GM18870 (cell line): ENCODE results near the gene RAPH1.
"Not testable (repeated sequence)": the region's sequence is repeated elsewhere in the genome, so short reads cannot be mapped to it uniquely, and the experiment has no call there.

Experiments used
- ATAC-seq: cut with Tn5 transposase; IDR thresholded peaks from one replicate; pipeline ENCODE4 v1.9.1; 2021; ENCODE audit warnings: moderate library complexity; ENCODE audit not compliant: unreplicated experiment

Gene RAPH1

DNA sequence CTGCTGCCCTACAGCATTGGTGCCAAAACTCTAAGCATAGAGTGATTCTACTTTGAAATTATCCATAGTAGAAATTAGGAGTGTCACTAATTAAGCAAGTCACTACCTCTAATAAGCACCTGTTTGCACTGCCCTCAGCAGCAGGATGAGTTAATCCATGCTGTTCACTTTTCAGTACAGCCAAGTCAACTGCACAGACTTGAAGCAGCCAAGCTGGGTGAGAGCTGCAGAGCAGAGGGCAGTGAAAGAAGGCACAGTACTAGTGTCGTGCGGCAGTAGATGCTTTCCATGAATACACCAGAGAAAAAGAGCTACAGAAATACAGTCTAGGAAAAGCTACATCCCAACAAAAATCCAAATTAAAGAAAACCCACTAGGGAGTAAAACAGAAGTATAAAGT is 98.6 kb downstream of the RAPH1 start:
- ATAC-seq = no peak

GRCh38 chr2:203432811-203433210 is 102.3 kb downstream of the RAPH1 start:
- no peak for ATAC-seq

GRCh38 chr2:203431391-203432185 is 103.5 kb downstream of the RAPH1 start:
- no peak for ATAC-seq

- not testable (repeated sequence) for ATAC-seq
Measured at GRCh38 chr2:203429643-203430042, 105.5 kb downstream of the RAPH1 start.

DNA sequence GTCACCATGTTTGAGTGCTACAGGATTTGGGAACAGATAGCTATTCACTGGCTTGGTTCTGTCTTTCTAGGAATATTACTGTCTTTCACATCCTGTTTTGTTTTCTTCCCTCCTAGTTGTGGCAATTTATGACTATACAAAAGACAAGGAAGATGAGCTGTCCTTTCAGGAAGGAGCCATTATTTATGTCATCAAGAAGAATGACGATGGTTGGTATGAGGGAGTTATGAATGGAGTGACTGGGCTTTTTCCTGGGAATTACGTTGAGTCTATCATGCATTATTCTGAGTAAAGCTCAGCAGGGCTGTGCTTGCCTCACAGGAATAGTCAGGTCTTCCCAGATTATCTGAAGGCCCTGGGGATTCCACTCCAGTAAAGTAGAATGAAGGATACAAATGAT is 108.0 kb downstream of the RAPH1 start:
- ATAC-seq = no peak

GRCh38 chr2:203418271-203418670 is 116.8 kb downstream of the RAPH1 start:
- no peak for ATAC-seq

DNA sequence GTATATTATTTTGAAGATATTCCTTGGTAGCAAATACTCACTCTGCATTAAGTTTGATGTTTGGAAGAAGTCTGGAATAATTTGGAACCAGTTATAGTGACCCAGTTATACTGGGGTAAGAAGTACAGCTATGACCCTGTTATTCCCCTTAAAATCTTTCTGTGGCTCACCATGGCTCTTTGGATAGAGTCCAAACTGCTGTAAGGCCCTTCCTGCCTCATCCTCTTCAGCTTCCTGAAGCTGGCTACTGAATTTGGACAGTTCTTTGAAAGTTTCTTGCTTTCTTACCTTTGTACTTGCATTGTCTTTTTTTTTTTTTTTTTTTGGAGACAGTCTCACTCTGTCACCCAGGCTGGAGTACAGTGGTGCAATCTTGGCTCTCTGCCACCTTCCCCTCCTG is 121.3 kb downstream of the RAPH1 start:
- ATAC-seq = no peak

GRCh38 chr2:203412546-203413331 is 122.4 kb downstream of the RAPH1 start:
- no peak for ATAC-seq

DNA sequence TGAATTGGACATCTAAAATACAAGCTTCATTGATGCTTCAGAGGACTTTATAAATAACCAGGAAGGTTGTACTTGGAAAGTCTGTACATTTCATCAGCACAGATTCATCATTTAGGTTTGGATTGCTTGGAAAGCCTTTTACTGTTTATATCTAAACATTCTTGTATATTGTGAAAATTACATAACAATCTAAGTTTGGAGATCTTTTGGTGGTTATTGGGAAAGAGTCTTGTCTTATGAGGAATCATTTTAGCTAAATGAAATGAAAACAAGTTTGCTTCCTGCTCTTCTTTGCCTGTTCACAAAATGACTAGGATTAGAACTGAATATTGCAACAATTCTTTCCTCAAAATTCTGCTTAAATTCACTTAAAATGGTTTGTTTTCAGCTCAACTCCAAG is 127.6 kb downstream of the RAPH1 start:
- no peak for ATAC-seq

DNA sequence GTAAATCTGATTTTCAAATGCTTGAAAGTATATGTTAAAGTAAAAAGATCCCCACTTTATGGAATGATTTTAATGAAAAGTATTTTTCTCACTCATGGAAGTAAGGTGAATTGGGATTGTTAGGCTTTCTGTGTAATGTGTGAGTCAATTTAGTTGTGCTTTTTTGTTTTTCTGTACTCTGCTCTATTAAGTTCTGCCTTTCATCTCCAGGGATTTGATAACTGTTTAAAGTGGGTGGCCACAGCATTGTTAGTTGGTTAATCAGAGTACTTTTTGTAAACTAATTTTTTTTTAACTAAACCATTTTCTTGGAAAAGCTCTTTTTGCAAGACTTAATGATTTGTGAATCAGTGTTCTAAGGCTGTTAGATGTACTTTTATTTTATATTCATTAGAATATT is 130.1 kb downstream of the RAPH1 start:
- no peak for ATAC-seq

GRCh38 chr2:203400805-203401585 is 134.1 kb downstream of the RAPH1 start:
- ATAC-seq = no peak

DNA sequence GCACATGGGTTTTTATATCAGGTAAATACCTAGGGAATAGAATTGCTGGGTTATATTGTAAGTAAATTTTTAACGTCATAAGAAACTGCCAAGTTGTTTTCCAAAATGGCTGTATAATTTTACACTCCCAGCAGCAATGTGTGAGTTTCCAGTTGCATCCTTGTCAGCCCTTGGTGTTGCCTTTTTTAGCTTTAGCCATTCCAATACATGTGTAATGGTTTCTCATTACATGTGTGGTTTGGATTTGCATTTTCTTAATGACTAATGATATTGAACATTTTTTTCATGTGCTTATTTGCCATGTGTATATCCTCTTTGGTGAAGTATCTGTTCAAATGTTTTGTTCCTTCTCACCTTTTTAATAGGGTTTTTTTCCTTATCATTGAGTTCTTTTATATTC is 136.1 kb downstream of the RAPH1 start:
- ATAC-seq = no peak

- ATAC-seq = no peak
Measured at GRCh38 chr2:203396667-203397066, 138.4 kb downstream of the RAPH1 start.

DNA sequence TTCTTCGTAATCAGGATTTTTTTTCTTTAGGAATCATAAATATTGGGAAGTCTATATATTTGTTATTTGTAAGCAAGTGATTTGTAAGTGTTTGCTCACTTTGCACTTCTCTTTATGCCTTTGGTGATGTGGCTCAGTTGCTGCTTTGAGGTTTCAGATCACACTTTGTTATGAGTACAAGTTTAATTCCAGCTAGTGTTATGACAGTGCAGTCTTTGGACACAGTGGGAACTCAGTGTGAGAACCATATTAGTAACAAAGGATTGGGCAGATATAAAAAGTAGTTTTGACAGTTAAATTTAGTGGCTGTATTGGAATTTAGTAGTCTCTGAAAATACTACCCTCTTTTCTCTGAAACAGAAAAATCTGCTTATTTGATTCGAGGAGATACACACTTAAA is 139.2 kb downstream of the RAPH1 start:
- no peak for ATAC-seq

DNA sequence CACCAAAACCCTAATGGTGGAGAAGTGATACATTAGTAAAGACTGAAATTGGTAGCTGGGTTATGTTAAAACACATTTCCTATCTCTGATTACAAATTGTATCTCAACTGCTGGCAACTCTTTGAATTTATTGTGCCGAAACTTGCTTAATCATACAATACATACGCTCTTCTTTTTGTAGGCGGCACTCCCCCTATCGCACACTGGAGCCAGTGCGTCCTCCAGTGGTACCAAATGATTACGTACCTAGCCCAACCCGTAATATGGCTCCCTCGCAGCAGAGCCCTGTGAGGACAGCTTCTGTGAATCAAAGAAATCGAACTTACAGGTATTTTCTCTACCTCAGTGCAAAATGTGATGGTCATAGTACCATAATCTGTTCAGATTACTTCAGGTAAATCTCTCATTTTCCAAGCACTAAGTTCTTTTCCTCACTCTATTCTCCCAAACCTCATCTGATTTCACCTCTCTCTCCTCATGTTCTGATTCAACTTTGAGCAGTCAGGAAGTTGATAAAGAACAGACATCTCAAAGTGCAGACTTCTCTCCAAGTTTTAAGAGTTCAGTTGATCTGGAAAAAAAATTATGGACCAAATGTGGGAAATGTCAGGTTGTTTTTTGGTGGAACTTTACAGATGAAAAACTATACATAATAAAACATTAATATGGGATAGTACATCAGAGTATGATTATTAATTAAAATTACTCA is 140.4 kb downstream of the RAPH1 start:
- ATAC-seq = no peak

GRCh38 chr2:203388153-203388552 is 146.9 kb downstream of the RAPH1 start:
- ATAC-seq = not testable (repeated sequence)

DNA sequence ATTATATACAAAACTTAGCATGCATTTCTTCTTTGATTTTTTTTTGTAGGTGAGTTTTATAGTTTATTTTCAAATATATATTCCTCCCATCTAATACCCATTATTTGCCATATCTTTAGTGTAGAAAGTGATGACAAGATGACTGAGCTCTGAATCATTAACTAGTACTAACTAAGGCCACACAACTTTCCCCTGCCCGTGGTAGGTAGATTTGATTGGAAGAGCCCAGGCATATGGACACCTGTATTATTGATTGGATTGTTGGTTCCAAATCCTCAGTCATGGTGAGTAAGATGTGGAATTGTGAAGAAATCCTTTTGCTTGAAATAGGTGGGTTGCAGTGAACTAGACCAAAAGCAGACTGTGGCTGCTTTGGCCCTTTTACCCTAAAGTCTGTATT is 152.1 kb downstream of the RAPH1 start:
- ATAC-seq = no peak

GRCh38 chr2:203379156-203379555 is 155.9 kb downstream of the RAPH1 start:
- ATAC-seq = no peak

DNA sequence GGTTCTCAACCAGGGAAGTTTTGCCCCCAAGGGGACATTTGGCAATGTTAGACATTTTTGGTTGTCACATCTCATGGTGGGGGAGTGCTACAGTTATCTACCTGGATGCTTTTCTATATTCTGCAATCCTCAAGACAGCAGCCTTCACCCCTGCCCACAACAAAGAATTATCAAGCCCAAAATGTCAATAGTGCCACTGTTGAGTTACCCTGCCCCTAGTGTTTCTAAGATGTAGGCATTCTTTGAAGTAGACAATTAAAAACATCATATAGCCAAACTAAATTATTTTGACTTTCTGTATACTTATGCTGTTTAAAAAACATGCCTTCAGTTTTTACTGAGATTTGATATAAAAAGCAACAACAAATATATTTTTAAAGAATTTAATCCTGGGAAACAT is 158.9 kb downstream of the RAPH1 start:
- ATAC-seq = no peak

DNA sequence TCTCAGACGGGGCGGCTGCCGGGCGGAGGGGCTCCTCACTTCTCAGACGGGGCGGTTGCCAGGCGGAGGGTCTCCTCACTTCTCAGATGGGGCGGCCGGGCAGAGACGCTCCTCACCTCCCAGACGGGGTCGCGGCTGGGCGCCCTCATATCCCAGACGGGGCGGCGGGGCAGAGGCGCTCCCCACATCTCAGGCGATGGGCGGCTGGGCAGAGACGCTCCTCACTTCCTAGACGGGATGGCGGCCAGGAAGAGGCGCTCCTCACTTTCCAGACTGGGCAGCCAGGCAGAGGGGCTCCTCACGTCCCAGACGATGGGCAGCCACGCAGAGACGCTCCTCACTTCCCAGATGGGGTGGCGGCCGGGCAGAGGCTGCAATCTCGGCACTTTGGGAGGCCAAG is 162.4 kb downstream of the RAPH1 start:
- not testable (repeated sequence) for ATAC-seq
